NOMO-1 treated with dmso at 0.1 percent for 144 hours (cell line): ENCODE measurements around the gene KLRG1.

ENCODE experiments used
- DNase-seq: peaks from one replicate; lab custom pipeline; 2025; ENCODE audit not compliant: unreplicated experiment; lab: John Stamatoyannopoulos, UW

The KLRG1 gene

GRCh38 chr12:8985213-8985754 lies 4.1 kb upstream of the KLRG1 start:
- DNase-seq: no peak

- DNase-seq: no peak
These were observed 2.2 kb upstream of the KLRG1 start for GRCh38 chr12:8987163-8987562.

- DNase-seq: no peak
These were observed 1.7 kb upstream of the KLRG1 start for GRCh38 chr12:8987685-8988084.

- DNase-seq: peak; percentile 41
These were observed 2.3 kb downstream of the KLRG1 start for GRCh38 chr12:8991371-8992345.

- no peak for DNase-seq
These were observed 4.5 kb downstream of the KLRG1 start for GRCh38 chr12:8993827-8994226.

DNA sequence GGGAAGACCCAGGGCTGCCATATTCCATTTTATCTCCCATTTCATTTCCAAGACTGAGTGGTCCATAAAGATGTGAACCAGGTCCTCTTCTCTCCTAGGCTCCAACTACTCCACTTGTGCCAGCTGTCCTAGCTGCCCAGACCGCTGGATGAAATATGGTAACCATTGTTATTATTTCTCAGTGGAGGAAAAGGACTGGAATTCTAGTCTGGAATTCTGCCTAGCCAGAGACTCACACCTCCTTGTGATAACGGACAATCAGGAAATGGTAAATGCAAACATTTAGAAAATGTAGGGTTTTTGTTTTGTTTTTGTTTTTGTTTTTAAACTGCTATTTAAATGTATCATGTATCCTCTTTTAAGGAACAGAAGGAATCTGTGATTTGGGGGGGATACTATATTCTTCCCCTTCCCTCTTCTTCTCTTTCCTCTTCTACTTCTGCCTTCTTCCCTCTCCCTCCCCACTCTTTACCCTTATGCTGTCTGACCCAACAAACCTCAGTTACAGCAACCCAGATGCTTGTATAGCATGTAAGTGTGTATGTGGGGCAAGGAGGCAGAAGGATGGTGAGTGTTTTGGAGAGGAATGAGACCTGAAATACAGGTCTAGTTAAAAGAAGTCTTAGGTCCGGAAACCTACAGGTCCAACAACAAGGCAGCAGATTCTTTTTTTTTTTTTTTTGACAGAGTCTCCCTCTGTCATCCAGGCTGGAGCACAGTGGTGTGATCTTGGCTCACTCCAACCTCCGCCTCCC lies 5.9 kb downstream of the KLRG1 start:
- no peak for DNase-seq

DNA sequence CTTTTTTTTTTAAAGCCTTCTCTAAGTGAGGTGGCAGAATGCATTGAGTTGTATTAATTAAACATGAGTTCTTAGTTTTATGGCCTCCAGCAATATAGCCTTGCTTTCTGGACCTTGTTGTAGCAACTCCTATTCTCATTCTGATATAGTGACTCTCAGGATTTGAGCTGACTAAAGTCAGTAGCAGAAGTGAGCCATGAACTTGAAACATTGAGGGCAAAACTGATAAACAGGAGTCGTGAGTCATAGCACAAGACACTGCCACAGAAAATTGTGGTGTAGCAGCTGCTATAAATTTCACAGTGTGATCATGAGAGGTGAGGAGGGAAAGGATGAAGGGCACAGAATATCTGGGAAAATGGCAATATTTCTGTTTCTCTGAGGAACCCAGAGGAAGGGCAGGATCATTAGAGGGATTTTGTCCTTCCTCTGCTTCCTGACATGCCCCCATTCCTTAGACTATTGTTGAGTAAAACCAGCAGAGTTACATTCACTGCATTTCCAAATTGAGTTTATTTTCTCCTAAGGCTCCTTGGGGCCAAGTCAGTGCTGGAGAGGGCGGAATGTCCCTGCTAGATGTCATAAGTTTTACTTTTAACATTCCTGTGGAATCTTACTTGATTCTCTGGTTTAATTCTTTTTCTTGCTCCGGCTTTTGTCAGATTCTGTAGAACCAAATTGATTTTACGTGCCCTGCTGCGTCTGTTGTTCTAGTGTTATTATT lies 7.5 kb downstream of the KLRG1 start:
- no peak for DNase-seq

- DNase-seq: no peak
These were observed 11.9 kb downstream of the KLRG1 start for GRCh38 chr12:9001233-9001632.

GRCh38 chr12:9002335-9002734 lies 13.0 kb downstream of the KLRG1 start:
- DNase-seq: no peak

GRCh38 chr12:9022592-9022991 lies 33.2 kb downstream of the KLRG1 start:
- no peak for DNase-seq

DNA sequence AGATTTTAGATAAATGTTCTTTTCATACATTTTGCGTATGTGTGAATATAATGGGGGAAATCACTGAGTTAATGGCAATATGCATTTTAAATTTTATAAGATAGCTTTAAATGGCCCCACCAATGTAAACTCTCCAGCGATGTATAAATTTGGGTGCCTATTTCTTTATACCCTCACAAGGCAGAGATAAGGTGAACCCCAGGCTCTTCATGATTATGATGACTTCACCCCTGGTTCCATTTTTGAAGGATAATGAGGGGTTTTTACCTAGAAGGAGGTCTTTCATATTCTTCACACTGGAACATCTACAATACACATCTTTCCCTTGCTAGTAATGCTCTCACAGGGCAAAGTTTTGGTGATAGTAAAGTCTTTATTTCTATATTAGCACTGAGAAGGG lies 35.2 kb downstream of the KLRG1 start:
- DNase-seq: no peak

DNA sequence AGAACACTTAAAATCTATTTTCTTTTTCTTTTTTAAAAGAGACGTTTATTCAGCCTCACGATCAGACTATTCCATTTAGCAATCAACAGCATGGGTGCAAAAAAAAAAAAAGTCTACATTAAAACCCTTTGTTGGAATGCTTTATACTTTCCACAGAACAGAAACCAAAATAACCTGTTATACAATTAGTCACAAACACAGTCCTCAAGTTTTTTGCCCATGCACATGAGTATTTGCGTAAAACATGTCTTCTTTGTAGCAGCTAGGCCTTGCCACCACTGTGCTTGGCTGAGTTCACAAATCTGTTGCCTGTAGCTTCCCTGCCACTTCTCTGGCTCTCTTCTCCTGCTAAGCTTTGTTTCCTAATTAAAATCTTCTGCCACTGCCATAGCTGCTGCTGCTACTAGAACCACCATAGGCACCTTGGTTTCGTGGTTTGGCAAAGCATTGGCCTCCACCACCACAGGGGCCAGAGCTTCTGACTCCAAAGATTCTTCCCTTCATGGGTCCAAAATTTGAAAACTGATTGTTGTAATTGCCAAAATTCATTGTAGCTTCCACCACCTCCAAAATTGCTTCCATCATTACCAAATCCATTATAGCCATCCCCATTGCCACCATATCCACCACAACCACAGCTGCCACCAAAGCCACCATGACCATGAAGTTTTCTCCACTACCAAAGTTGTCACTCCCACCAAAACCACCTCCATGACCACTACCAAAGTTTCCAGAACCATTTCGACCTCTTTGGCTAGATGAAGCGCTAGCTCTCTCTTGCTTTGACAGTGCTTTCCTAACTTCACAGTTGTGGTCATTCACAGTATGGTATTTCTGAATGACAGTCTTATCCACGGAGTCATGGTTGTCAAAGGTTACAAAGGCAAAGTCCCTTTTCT lies 38.1 kb downstream of the KLRG1 start:
- no peak for DNase-seq

DNA sequence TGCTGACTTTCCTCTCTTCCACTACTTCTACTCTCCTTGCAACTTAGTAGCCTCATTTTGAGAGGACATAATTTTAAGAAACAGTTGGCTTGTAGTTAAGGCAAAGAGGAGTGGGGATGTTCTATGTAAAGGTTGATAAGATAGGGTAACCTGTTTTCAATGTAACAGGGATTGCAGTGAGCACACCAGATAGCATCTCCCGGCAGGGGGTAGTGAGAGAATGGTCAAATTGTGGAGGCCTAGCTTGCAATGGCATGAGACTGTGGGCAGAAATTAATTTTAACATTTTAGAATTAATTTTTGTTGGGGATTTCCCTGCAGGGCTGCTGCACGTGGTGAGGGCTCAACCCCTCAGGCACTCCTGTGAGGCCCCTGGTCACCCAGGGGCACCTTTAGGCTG lies 41.4 kb downstream of the KLRG1 start:
- DNase-seq: no peak

- DNase-seq: peak; percentile 41
These were observed 43.0 kb downstream of the KLRG1 start for GRCh38 chr12:9032202-9032964.

GRCh38 chr12:9033265-9033887 lies 44.0 kb downstream of the KLRG1 start:
- DNase-seq: no peak

DNA sequence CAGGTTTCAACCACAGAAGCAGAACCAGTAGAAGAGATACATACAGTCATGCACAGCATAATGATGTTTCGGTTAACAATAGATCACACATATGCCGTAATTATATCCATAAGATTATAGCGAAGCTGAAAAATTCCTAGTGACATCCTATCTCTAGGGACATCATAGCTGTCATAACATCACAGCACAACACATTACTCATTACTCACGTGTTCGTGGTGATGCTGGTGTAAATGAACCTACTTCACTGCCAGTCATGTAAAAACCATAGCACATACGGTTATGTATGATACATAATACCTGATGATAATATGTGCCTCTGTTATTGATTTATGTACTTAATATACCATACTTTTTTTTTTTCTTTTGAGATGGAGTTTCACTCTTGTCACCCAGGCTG lies 44.7 kb downstream of the KLRG1 start:
- DNase-seq: no peak

- DNase-seq: no peak
These were observed 46.9 kb downstream of the KLRG1 start for GRCh38 chr12:9036227-9036626.

GRCh38 chr12:9037431-9037830 lies 48.1 kb downstream of the KLRG1 start:
- DNase-seq: no peak

GRCh38 chr12:9039397-9039977 lies 50.1 kb downstream of the KLRG1 start:
- peak; percentile 12 for DNase-seq
